CD14-positive monocyte (primary cell): Measurements from ENCODE around the gene IL1RAPL1. TPM values are rescaled to one million over a fixed set of nuclear protein-coding genes. Genes with fewer than 3 reads are reported as not detected.

Source experiments
- DNase-seq, 3 donors: peaks; one replicate each; pipeline ENCODE4 v3.0.0-alpha.2; 2011 to 2022
- H2AFZ ChIP-seq: 2 replicates; pipeline ENCODE4 v1.6.0; 2012; ENCODE audit warnings: mild to moderate bottlenecking, low read depth, low read length, inconsistent platforms; ENCODE audit not compliant: insufficient read depth, poor library complexity, severe bottlenecking
- H3K27ac ChIP-seq, 2 donors: 1 replicate in 1 of 2; 2 replicates in 1 of 2; pipeline ENCODE4 v1.5.1; 2012 to 2013; ENCODE audit warnings: low read length in 2 of 2, control low read depth in 1 of 2, inconsistent platforms in 1 of 2, low read depth in 1 of 2, mild to moderate bottlenecking in 1 of 2
- H3K27me3 ChIP-seq, 2 donors: one replicate each; pipeline versions ENCODE4 v1.6.0 to v1.6.1; 2011 to 2013; ENCODE audit warnings: low read length in 2 of 2; ENCODE audit not compliant: control insufficient read depth in 2 of 2, insufficient read depth in 2 of 2
- H3K36me3 ChIP-seq, 2 donors: replicated peaks in 1 of 2; 1 replicate in 1 of 2; 2 replicates in 1 of 2; pipeline versions ENCODE4 v1.5.1 to v1.6.1; 2012 to 2013; ENCODE audit warnings: low read length in 2 of 2, control low read depth in 1 of 2, inconsistent platforms in 1 of 2, mild to moderate bottlenecking in 1 of 2; ENCODE audit not compliant: insufficient read depth in 2 of 2, control insufficient read depth in 1 of 2
- H3K4me1 ChIP-seq, 2 donors: 1 replicate in 1 of 2; 2 replicates in 1 of 2; pipeline versions ENCODE4 v1.5.1 to v1.6.1; 2012 to 2013; ENCODE audit warnings: low read length in 2 of 2, control low read depth in 1 of 2, inconsistent platforms in 1 of 2, mild to moderate bottlenecking in 1 of 2, moderate library complexity in 1 of 2; ENCODE audit not compliant: insufficient read depth in 2 of 2, control insufficient read depth in 1 of 2
- H3K4me2 ChIP-seq: replicated peaks from 2 replicates; pipeline ENCODE3; 2012; ENCODE audit warnings: low read length, moderate library complexity, mild to moderate bottlenecking; ENCODE audit not compliant: poor library complexity, severe bottlenecking; ENCODE audit errors: extremely low read depth
- H3K4me3 ChIP-seq, 3 experiments: fragments of 200-600 bp in 1 of 3; sonication (generic) in 1 of 3; replicated peaks in 1 of 3; 1 replicate in 2 of 3; 2 replicates in 1 of 3; pipeline ENCODE4 v1.5.1; 2011 to 2013; ENCODE audit warnings: low read length in 3 of 3, mild to moderate bottlenecking in 3 of 3, control low read depth in 2 of 3, low read depth in 2 of 3, inconsistent platforms in 1 of 3, moderate library complexity in 1 of 3
- H3K79me2 ChIP-seq: 2 replicates; pipeline ENCODE4 v1.6.0; 2012; ENCODE audit warnings: mild to moderate bottlenecking, control low read depth, inconsistent platforms, low read length, moderate library complexity; ENCODE audit not compliant: insufficient read depth
- H3K9ac ChIP-seq: 2 replicates; pipeline ENCODE4 v1.6.0; 2017; ENCODE audit warnings: low read length, mild to moderate bottlenecking; ENCODE audit not compliant: insufficient read depth, poor library complexity, severe bottlenecking
- H3K9me3 ChIP-seq, 2 donors: replicated peaks in 1 of 2; 1 replicate in 1 of 2; 2 replicates in 1 of 2; pipeline versions ENCODE4 v1.5.1 to v1.6.1; 2012 to 2013; ENCODE audit warnings: low read length in 2 of 2, control low read depth in 1 of 2; ENCODE audit not compliant: control insufficient read depth in 1 of 2, insufficient read depth in 1 of 2
- H4K20me1 ChIP-seq: 2 replicates; pipeline ENCODE4 v1.6.0; 2012; ENCODE audit warnings: mild to moderate bottlenecking, low read length, control low read depth, moderate library complexity; ENCODE audit not compliant: insufficient read depth
- H3K27ac Mint-ChIP-seq, 7 donors: one replicate each; pipeline ENCODE4 v1.8.0; 2020; ENCODE audit warnings: mild to moderate bottlenecking in 7 of 7, mixed read lengths in 7 of 7, moderate library complexity in 6 of 7, inconsistent platforms in 2 of 7
- H3K27me3 Mint-ChIP-seq, 3 donors: one replicate each; pipeline ENCODE4 v1.8.0; 2021 to 2022; ENCODE audit warnings: low read depth in 3 of 3, mild to moderate bottlenecking in 3 of 3, mixed read lengths in 3 of 3, moderate library complexity in 3 of 3, inconsistent platforms in 1 of 3
- H3K36me3 Mint-ChIP-seq, 2 donors: one replicate each; pipeline ENCODE4 v1.8.0; 2020; ENCODE audit warnings: mixed read lengths in 2 of 2, inconsistent platforms in 1 of 2, mild to moderate bottlenecking in 1 of 2
- H3K4me1 Mint-ChIP-seq: one replicate; pipeline ENCODE4 v1.8.0; 2020; ENCODE audit warnings: mild to moderate bottlenecking, mixed read lengths
- H3K4me3 Mint-ChIP-seq, 2 donors: one replicate each; pipeline ENCODE4 v1.8.0; 2020; ENCODE audit warnings: mild to moderate bottlenecking in 2 of 2, mixed read lengths in 2 of 2, moderate library complexity in 1 of 2
- H3K9me3 Mint-ChIP-seq, 7 donors: one replicate each; pipeline ENCODE4 v1.8.0; 2020 to 2022; ENCODE audit warnings: mixed read lengths in 7 of 7, mild to moderate bottlenecking in 6 of 7, moderate library complexity in 6 of 7, inconsistent platforms in 2 of 7
- CTCF ChIP-seq: fragments of 200-600 bp; IDR thresholded peaks from one replicate; pipeline ENCODE4 v1.8.0; 2022; ENCODE audit warnings: antibody characterized with exemption, mild to moderate bottlenecking
- WGBS: methylation state at CpG from one replicate; pipeline ENCODE4 v1.1.5; 2013; ENCODE audit warnings: missing lambda C conversion rate; ENCODE audit not compliant: insufficient coverage; 5-methylcytosine and 5-hydroxymethylcytosine counted together
- intact Hi-C, 2 donors: fragments of 100-400 bp; cut with micrococcal nuclease; formaldehyde crosslinking; loops; one replicate each; pipeline versions ENCODE4 v1.15.0 to v1.15.1; 2023
- polyA plus RNA-seq, 3 donors: library from polyadenylated mRNA; depleted of rRNA in 1 of 3; unstranded in 2 of 3; stranded (reverse) in 1 of 3; fragments of 300-500 nt in 2 of 3; fragments of >200 nt in 1 of 3; fragmentation: Illumina TruSeq in 2 of 3; gene quantifications; 1 replicate in 2 of 3; 2 replicates in 1 of 3; pipeline ENCODE4 v1.2.3, GENCODE V29; 2012 to 2021

The IL1RAPL1 gene
- polyA plus RNA-seq, 3 donors = not detected

GRCh38 chrX:29496636-29497180, 909.5 kb downstream of the IL1RAPL1 start:
- Histone ChIP-seq H3K4me3 (no peak overlapping the region), H3K4me1 (no peaks in the 10 kb centered on the region), H4K20me1 (no peaks in the 10 kb centered on the region), H3K27me3 (no peaks in the 10 kb centered on the region), H3K9me3 (no peaks in the 10 kb centered on the region), H3K4me2 (no peak overlapping the region), H2AFZ (no peak overlapping the region), H3K9ac (no peak overlapping the region), H3K27ac (no peak overlapping the region), H3K79me2 (no peaks in the 10 kb centered on the region), H3K36me3 (no peaks in the 10 kb centered on the region)
- Mint-ChIP-seq H3K4me3 (no peak overlapping the region), H3K36me3 (no peaks in the 10 kb centered on the region), H3K27me3 (peaks cover 0 to 3% (median 0%) of the 10 kb centered on the region in 3 donors), H3K27ac (no peak overlapping the region), H3K4me1 (no peaks in the 10 kb centered on the region), H3K9me3 (peaks cover 0 to 3% (median 2%) of the 10 kb centered on the region in 7 donors)
- intact Hi-C loops = no loop called here
- no peak for DNase-seq
- no peak for TF ChIP-seq CTCF
- no CpG with 5 or more reads among the region's 2 CpGs for WGBS

- H3K4me1 ChIP-seq = no peaks in the 10 kb centered on the region
- no peak overlapping the region for H3K4me3 ChIP-seq
- no peak overlapping the region for H2AFZ ChIP-seq
- no peak for TF ChIP-seq CTCF
- no peaks in the 10 kb centered on the region for H3K27me3 ChIP-seq
- Mint-ChIP-seq H3K4me1 (no peaks in the 10 kb centered on the region), H3K4me3 (no peak overlapping the region), H3K9me3 (peaks cover 0 to 5% (median 3%) of the 10 kb centered on the region in 7 donors), H3K36me3 (no peaks in the 10 kb centered on the region), H3K27me3 (peaks cover 0 to 9% (median 0%) of the 10 kb centered on the region in 3 donors), H3K27ac (no peak overlapping the region)
- no peaks in the 10 kb centered on the region for H3K36me3 ChIP-seq
- no peaks in the 10 kb centered on the region for H3K79me2 ChIP-seq
- H3K9ac ChIP-seq = no peak overlapping the region
- intact Hi-C loops = no loop called here
- H3K27ac ChIP-seq = no peak overlapping the region
- no CpG with 5 or more reads among the region's 1 CpG for WGBS
- H3K9me3 ChIP-seq = no peaks in the 10 kb centered on the region
- no peak overlapping the region for H3K4me2 ChIP-seq
- no peaks in the 10 kb centered on the region for H4K20me1 ChIP-seq
- DNase-seq = no peak
These were observed 919.5 kb downstream of the IL1RAPL1 start for GRCh38 chrX:29506729-29507128.
